GM19452 (cell line): ENCODE measurements around the gene JAM2.
"Not testable (repeated sequence)": the region's sequence is repeated elsewhere in the genome, so short reads cannot be mapped to it uniquely, and the experiment has no call there.

Source experiments
- ATAC-seq: cut with Tn5 transposase; IDR thresholded peaks from one replicate; pipeline ENCODE4 v1.9.1; 2021; ENCODE audit not compliant: unreplicated experiment

The JAM2 gene

GRCh38 chr21:25643486-25643885 lies 4.4 kb downstream of the JAM2 start:
- no peak for ATAC-seq

GRCh38 chr21:25646474-25646873 lies 7.4 kb downstream of the JAM2 start:
- no peak for ATAC-seq

GRCh38 chr21:25647647-25648046 lies 8.6 kb downstream of the JAM2 start:
- no peak for ATAC-seq

DNA sequence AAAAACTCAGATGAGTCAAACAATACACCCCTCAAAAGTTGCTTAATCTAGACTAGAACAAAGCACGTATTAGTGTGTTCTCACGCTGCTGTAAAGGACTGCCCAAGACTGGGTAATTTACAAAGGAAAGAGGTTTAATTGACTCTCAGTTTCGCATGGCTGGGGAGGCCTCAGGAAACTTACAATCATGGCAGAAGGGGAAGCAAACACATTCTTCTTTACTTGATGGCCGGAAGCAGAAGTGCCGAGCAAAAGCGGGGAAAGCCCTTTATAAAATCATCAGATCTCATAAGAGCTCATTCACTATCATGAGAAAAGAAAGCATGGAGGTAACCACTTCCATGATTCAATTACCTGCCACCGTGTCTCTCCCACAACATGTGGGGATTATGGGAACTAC lies 10.1 kb downstream of the JAM2 start:
- ATAC-seq: no peak

DNA sequence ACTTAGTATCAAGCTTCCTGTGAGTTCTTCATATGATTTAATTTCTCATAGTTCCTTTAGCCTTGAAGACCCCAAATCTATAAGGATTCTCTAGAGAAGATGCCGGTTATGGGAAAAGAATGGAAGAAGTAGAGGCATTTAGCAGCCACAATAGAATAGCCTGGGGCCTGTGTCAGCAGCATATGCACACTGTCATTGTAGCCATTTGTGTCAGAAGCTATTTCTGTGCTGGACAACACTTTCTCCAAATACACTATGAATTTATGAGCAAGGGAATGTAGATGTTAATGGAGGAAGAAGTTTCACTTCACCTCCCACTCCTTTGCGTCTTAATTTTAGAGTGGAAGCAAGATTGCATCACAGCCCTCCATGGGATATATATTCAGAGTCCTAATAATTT lies 17.4 kb downstream of the JAM2 start:
- ATAC-seq: no peak

DNA sequence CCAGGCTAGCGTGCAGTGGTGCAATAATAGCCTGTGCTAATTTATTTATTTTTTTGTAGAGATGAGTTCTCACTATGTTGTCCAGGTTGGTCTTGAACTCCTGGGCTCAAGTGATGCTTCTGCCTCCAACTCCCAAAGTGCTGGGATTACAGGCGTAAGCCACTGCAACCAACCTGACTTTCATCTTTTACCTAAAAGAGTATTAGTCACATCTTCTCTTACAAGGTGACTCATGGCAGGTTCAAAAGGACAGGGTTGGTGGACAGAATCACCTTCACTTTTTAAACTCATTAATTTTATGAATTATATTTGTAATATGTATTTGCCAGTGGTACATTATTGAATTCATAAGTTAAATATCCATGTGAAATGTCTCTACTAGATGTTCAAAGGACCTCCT lies 18.1 kb downstream of the JAM2 start:
- ATAC-seq: no peak

DNA sequence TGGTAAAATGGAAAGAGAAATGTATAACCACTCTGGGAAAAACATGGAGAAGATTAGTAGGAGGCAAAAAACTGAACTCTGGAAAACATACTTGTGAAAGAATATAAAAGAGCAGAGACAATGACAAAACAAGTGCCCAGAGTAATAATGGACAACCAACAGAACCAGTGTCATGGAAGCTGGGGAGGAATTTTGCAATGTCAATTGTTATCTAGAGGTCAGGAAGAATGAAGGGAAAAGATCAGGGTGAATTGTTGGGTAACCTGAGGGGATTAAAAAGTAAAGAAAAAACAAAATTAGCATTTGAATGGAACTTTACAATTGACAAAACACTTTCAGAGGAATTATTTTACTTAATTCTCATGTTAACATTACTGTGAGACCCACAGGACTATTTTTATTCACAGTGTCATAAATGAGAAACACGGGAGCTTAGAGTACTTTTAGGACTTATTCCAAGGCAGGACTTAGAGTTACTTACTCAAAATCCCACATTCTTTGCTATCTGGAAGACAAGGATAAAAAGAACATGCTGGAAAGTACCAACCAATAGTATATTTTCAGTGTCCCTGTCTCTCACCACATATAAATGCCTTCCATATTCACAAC lies 19.5 kb downstream of the JAM2 start:
- ATAC-seq: no peak

GRCh38 chr21:25660233-25660632 lies 21.2 kb downstream of the JAM2 start:
- no peak for ATAC-seq

DNA sequence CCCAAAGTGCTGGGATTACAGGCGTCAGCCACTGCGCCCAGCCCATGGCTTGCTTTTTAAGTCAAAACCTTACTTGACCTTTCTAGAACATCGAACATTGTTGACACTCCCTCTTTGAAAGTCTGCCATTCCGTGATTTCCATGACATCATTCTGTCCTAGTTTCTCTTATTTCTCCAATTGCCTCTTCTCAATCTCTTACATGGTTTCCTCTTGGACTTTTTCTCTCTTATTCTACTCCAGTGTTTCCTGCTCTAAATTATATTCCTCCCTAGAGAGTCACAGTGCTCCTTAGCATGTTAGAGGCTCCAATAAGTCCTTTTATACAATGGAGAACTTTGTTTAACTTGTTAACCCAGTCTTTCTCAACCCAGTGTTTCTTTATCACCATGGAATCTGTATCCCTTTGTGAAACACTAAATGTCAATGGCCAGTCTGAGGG lies 25.5 kb downstream of the JAM2 start:
- ATAC-seq: no peak

GRCh38 chr21:25670726-25671125 lies 31.7 kb downstream of the JAM2 start:
- ATAC-seq: no peak

DNA sequence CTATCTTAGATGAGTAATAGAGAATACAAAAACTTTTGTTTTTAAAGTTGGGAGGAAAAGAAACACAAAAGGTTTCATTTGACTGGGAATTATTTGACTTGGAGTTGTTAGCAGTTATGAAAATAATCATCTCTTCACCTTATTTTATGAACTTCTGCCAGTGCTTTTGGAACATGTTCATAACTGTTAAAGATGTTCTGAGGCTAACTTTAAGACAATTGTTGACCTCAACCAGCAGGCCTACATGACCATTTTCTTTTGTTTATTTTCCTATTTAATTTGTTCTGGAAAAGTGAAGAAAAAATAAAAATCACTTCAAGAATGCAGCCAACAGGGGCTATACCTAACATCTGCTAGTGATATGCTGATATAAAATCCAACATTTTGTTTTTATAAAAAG lies 37.4 kb downstream of the JAM2 start:
- ATAC-seq: no peak

GRCh38 chr21:25682382-25682781 lies 43.3 kb downstream of the JAM2 start:
- ATAC-seq: no peak

DNA sequence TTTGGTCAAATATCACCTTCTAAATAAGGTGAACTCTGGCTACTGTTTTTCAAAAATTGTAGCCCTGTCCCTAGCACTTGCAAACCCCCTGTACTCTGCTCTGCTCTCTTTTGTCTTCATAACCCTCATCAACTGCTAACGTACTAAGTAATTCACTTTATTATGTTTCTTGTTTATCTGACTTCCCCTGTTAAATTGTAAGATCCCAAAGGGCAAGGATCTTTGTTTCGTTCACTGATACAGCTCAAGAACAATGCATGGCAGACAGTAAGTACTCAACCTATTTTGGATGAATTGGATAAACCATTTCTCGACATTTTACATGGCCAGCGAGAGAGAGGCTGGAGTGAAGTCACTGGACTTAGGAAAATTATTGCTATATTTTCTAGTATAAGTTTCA lies 48.7 kb downstream of the JAM2 start:
- no peak for ATAC-seq

DNA sequence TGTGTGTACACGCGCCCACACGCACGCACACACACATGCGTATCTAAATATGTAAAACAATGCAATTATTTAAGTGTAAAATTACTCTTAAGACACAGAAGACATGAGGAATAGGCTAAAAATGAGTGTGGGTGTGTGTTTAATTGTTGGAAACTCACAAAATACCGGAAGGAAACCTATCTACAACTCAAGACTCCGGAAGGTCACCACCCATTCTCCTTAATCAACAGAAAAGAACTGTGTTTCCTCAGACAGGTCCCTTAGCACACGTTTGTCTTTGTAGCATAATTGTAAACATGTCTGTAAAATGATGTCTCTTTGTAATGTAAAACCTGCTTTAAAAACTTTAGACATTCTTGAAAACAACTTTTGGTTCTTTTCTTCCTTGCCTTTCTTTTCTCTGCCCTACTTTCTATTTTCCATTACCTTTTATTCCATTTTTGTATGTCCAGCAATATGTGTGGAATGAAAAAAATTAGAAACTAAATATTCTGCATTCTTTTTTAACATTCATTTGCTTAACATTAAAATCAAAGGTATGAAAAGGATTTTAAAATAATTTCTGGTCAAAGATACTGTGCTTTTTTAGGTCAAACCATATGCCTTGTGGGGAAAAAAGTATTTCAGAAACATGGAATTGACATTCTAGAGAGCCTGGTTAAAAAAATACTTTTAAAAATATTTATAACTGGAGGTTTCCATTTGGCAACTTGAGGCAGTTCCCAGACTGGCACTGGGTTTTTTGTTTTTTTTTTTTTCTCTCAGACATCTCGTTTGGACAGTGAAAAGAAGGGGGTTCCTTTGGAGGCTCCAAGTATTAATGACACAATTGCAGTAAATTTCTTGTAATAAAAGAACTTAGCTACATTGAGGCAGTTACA lies 49.5 kb downstream of the JAM2 start:
- ATAC-seq: no peak

GRCh38 chr21:25689226-25689625 lies 50.2 kb downstream of the JAM2 start:
- ATAC-seq: no peak

GRCh38 chr21:25691976-25692375 lies 52.9 kb downstream of the JAM2 start:
- ATAC-seq: no peak

DNA sequence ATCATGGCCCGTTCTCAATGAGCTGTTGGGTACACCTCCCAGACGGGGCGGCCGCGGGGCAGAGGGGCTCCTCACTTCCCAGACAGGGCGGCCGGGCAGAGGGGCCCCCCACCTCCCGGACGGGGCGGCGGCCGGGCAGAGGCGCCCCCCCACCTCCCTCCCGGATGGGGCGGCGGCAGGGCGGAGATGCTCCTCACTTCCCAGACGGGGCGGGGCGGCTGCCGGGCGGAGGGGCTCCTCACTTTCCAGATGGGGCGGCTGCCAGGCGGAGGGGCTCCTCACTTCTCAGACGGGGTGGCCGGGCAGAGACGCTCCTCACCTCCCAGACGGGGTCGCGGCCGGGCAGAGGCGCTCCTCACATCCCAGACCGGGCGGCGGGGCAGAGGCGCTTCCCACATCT lies 56.4 kb downstream of the JAM2 start:
- ATAC-seq: not testable (repeated sequence)

- ATAC-seq: no peak
Observed at GRCh38 chr21:25700741-25701140, 61.7 kb downstream of the JAM2 start.

DNA sequence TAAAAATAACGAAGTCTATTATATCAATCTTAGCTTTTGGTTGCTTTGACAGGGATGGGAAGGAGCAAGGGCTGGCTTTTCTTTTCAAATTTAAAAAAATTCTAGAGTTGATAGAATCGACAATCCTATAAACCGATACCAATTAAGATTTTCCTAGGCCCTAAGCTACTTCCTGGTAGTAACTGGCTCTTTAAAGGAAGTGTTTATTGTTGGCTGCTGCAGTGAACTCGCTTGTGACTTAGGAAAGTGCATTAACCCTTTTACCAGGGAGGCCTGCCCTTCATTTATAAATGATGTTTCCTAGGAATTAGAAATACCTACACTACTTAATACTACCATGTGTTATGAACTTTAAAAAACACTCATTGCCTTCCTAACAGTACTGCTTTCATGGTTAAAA lies 62.5 kb downstream of the JAM2 start:
- no peak for ATAC-seq

GRCh38 chr21:25708467-25709065 lies 69.5 kb downstream of the JAM2 start:
- ATAC-seq: peak; percentile 58

DNA sequence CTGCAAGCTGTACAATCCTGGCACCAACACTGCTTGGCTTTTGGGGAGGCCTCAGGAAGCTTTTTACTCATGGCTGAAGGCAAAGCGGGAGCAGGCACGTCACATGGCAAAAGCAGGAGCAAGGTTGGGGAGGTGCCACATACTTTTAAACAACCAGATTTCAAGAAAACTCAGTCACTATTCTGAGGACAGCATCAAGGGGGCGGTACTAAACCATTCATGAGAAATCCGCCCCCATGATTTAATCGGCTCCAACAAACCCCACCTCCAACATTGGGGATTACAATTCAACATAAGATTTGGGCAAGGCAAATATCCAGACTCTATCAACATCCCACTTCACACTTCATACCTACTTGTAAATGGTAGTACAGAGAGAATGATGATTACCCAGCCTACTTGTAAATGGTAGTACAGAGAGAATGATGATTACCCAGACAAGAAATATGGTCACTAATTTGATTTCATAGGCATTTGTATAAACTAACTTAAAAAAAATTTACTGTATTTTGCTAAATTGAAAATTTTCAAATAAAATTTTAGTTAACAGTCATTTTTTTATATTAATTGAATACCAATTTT lies 70.7 kb downstream of the JAM2 start:
- ATAC-seq: no peak

DNA sequence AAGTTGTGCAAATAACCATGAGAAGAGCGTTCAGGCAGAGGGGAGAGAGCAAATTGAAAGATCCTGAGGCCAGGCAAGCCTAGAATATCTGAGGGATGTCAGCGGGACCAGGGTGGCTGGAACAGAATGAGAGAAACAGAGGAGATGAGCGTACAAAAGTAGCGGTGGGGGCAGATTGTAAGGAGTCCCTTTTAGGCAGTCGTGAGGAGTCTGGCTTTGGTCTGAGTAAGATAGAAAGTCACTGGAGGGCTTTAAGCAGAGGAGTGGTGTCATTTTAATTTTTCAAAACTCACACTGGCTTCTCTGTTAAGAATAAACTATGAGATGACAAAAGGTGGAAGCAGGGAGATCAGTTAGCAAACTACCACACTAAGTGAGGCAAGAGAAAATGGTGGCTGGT lies 71.5 kb downstream of the JAM2 start:
- ATAC-seq: no peak
